ENCODE data around the gene CALML5. TPM values are rescaled to one million over a fixed set of nuclear protein-coding genes. Genes with fewer than 3 reads are reported as not detected.
A peak's percentile ranks its signal among the peaks of the same experiment; 100 is the strongest.

CALML5 gene
- total and polyA plus RNA-seq, 7 donors = not detected

GRCh38 chr10:5508161-5508604, 8.8 kb upstream of the CALML5 start:
- intact Hi-C loops (cut with DNase I) = no loop called here

GRCh38 chr10:5507649-5508131, 8.3 kb upstream of the CALML5 start:
- DNase-seq = peak; percentile 7 to 33

More at GRCh38 chr10:5508161-5508604, 8.8 kb upstream of the CALML5 start:
- Histone ChIP-seq H3K4me3 (no peak overlapping the region), H3K27ac (no peak overlapping the region), H3K9me3 (no peaks in the 10 kb centered on the region), H3K27me3 (ENCODE audit: insufficient read depth in 3 of 3, low read length in 2 of 3) (no peaks in the 10 kb centered on the region), H3K4me1 (no peaks in the 10 kb centered on the region), H3K36me3 (ENCODE audit: insufficient read depth in 1 of 2, low read depth in 1 of 2) (no peaks in the 10 kb centered on the region)
- no peak for TF ChIP-seq CTCF (IDR thresholded peaks at IDR 0.05)
- 92 to 95% (median 95%) methylated on average over 18 of the region's 18 CpGs for WGBS, 3 donors
- no peak for ATAC-seq
- DNase-seq = peak; percentile 10 to 12

GRCh38 chr10:5506751-5507648, 7.6 kb upstream of the CALML5 start:
- DNase-seq (peak; percentile 4 to 40), ATAC-seq (no peak)
- Histone ChIP-seq H3K4me3 (no peak overlapping the region), H3K36me3 (ENCODE audit: insufficient read depth in 1 of 2, low read depth in 1 of 2) (no peaks in the 10 kb centered on the region), H3K9me3 (no peaks in the 10 kb centered on the region), H3K27ac (no peak overlapping the region), H3K27me3 (ENCODE audit: insufficient read depth in 3 of 3, low read length in 2 of 3) (no peaks in the 10 kb centered on the region), H3K4me1 (no peaks in the 10 kb centered on the region)
- intact Hi-C loops (cut with DNase I) = no loop called here
- WGBS, 3 donors = 82 to 95% (median 82%) methylated on average over 18 to 19 of the region's 19 CpGs
- no peak for TF ChIP-seq CTCF (IDR thresholded peaks at IDR 0.05)

More at GRCh38 chr10:5507649-5508131, 8.3 kb upstream of the CALML5 start:
- Histone ChIP-seq H3K9me3 (no peaks in the 10 kb centered on the region), H3K27me3 (ENCODE audit: insufficient read depth in 3 of 3, low read length in 2 of 3) (no peaks in the 10 kb centered on the region), H3K4me1 (no peaks in the 10 kb centered on the region), H3K36me3 (ENCODE audit: insufficient read depth in 1 of 2, low read depth in 1 of 2) (no peaks in the 10 kb centered on the region), H3K4me3 (no peak overlapping the region), H3K27ac (no peak overlapping the region)
- ATAC-seq = no peak
- 92 to 96% (median 93%) methylated on average over 14 of the region's 14 CpGs for WGBS, 3 donors
- TF ChIP-seq CTCF (IDR thresholded peaks at IDR 0.05) = no peak
- intact Hi-C loops (cut with DNase I) = no loop called here

GRCh38 chr10:5506246-5506645, 6.9 kb upstream of the CALML5 start:
- no peaks in the 10 kb centered on the region for H3K36me3 ChIP-seq (ENCODE audit: insufficient read depth in 1 of 2, low read depth in 1 of 2)
- H3K4me1 ChIP-seq = no peaks in the 10 kb centered on the region
- H3K27me3 ChIP-seq (ENCODE audit: insufficient read depth in 3 of 3, low read length in 2 of 3) = no peaks in the 10 kb centered on the region
- no peaks in the 10 kb centered on the region for H3K9me3 ChIP-seq
- intact Hi-C loops (cut with DNase I) = no loop called here
- TF ChIP-seq CTCF (IDR thresholded peaks at IDR 0.05) = no peak
- 65 to 70% (median 68%) methylated on average over 2 of the region's 2 CpGs for WGBS, 3 donors
- DNase-seq (peak in 1 of 2 donors; percentile 14), ATAC-seq (no peak)
- no peak overlapping the region for H3K27ac ChIP-seq
- no peak overlapping the region for H3K4me3 ChIP-seq
